H1 (cell line): ENCODE measurements around the gene SPP1. TPM values are rescaled to one million over a fixed set of nuclear protein-coding genes. Genes with fewer than 3 reads are reported as not detected.

Experiments used
- CTCF ChIA-PET: fragments of 300-600 bp; sonication (Branson Sonifier 250); formaldehyde crosslinking; loops from one replicate; lab custom pipeline; 2021; ENCODE audit not compliant: partially characterized antibody; lab: Charles Lee
- POLR2A ChIA-PET: fragments of 300-600 bp; sonication (Branson Sonifier 250); formaldehyde crosslinking; loops from one replicate; lab custom pipeline; 2021; ENCODE audit warnings: inconsistent platforms; ENCODE audit not compliant: partially characterized antibody; lab: Charles Lee
- DNase-seq, 2 experiments: peaks; one replicate each; pipeline versions ENCODE4 v3.0.0 to v3.0.0-alpha.2; 2010 to 2022; ENCODE audit warnings: low spot score in 2 of 2, low read depth in 1 of 2, mixed read lengths in 1 of 2
- FAIRE-seq: peaks from 2 replicates; lab custom pipeline; 2011; peaks lifted over from hg19 to GRCh38; lab: Jason Lieb, UNC
- H2AFZ ChIP-seq: 2 replicates; pipeline ENCODE4 v1.8.1; 2012; ENCODE audit warnings: low read length, inconsistent platforms
- H2AK5ac ChIP-seq: 2 replicates; pipeline ENCODE4 v1.6.1; 2013; ENCODE audit warnings: low read depth, low read length
- H2BK120ac ChIP-seq: replicated peaks from 2 replicates; pipeline ENCODE3; 2013; ENCODE audit warnings: low read depth, low read length, inconsistent platforms
- H2BK12ac ChIP-seq: 2 replicates; pipeline ENCODE4 v1.6.1; 2013; ENCODE audit warnings: low read depth, low read length
- H2BK15ac ChIP-seq: 2 replicates; pipeline ENCODE4 v1.6.1; 2013; ENCODE audit warnings: low read length
- H2BK20ac ChIP-seq: 2 replicates; pipeline ENCODE4 v1.6.1; 2013; ENCODE audit warnings: low read length
- H2BK5ac ChIP-seq: 2 replicates; pipeline ENCODE4 v1.6.1; 2013; ENCODE audit warnings: low read depth, low read length
- H3K14ac ChIP-seq: 2 replicates; pipeline ENCODE4 v1.6.1; 2013; ENCODE audit warnings: inconsistent platforms; ENCODE audit not compliant: insufficient read length
- H3K18ac ChIP-seq: 2 replicates; pipeline ENCODE4 v1.6.1; 2013; ENCODE audit warnings: low read length; ENCODE audit errors: extremely low read depth
- H3K23ac ChIP-seq: 2 replicates; pipeline ENCODE4 v1.6.1; 2013; ENCODE audit warnings: inconsistent platforms; ENCODE audit not compliant: insufficient read length
- H3K23me2 ChIP-seq: 2 replicates; pipeline ENCODE4 v1.6.1; 2013; ENCODE audit warnings: low read depth, low read length
- H3K27ac ChIP-seq: 2 replicates; pipeline ENCODE4 v1.6.1; 2011; ENCODE audit warnings: low read depth, low read length, inconsistent platforms
- H3K27me3 ChIP-seq, 4 experiments: replicated peaks in 1 of 4; 1 replicate in 1 of 4; 2 replicates in 3 of 4; pipeline versions ENCODE4 v1.6.1 to v1.8.1; 2011 to 2013; ENCODE audit warnings: low read length in 3 of 4, mild to moderate bottlenecking in 3 of 4, inconsistent platforms in 2 of 4, mixed read lengths in 2 of 4, moderate library complexity in 1 of 4; ENCODE audit not compliant: control insufficient read depth in 3 of 4, insufficient read depth in 3 of 4; ENCODE audit errors: extremely low read depth in 1 of 4
- H3K36me3 ChIP-seq, 4 experiments: 2 replicates each; pipeline versions ENCODE4 v1.6.1 to v1.8.1; 2011 to 2013; ENCODE audit warnings: mild to moderate bottlenecking in 4 of 4, low read length in 3 of 4, moderate library complexity in 2 of 4, control low read depth in 1 of 4, inconsistent platforms in 1 of 4; ENCODE audit not compliant: insufficient read depth in 4 of 4, control insufficient read depth in 2 of 4
- H3K4ac ChIP-seq: replicated peaks from 2 replicates; pipeline ENCODE3; 2013; ENCODE audit warnings: low read length, low read depth, mixed read lengths, inconsistent platforms; ENCODE audit not compliant: insufficient read length
- H3K4me1 ChIP-seq, 4 experiments: replicated peaks in 1 of 4; 1 replicate in 1 of 4; 2 replicates in 3 of 4; pipeline versions ENCODE4 v1.6.1 to v1.8.1; 2011 to 2013; ENCODE audit warnings: low read length in 3 of 4, inconsistent platforms in 2 of 4, mixed read lengths in 1 of 4; ENCODE audit not compliant: insufficient read depth in 4 of 4, control insufficient read depth in 3 of 4
- H3K4me2 ChIP-seq, 2 experiments: 2 replicates each; pipeline versions ENCODE4 v1.6.1 to v1.8.1; 2011 to 2013; ENCODE audit warnings: low read depth in 2 of 2, low read length in 2 of 2, control low read depth in 1 of 2, inconsistent platforms in 1 of 2, mild to moderate bottlenecking in 1 of 2; ENCODE audit not compliant: insufficient read depth in 1 of 2
- H3K4me3 ChIP-seq, 4 experiments: fragments of 200-600, 300-600 bp in 1 of 4; sonication (generic), shearing (Covaris generic), sonication (Bioruptor Twin) in 1 of 4; 2 replicates each; pipeline versions ENCODE4 v1.5.1 to v1.8.1; 2011 to 2016; ENCODE audit warnings: low read length in 4 of 4, low read depth in 3 of 4, control low read depth in 2 of 4, inconsistent platforms in 2 of 4, mild to moderate bottlenecking in 2 of 4, mixed read lengths in 1 of 4, moderate library complexity in 1 of 4; ENCODE audit not compliant: insufficient read depth in 2 of 4; ENCODE audit errors: extremely low read depth in 1 of 4
- H3K56ac ChIP-seq: replicated peaks from 2 replicates; pipeline ENCODE3; 2013; ENCODE audit warnings: low read depth, mild to moderate bottlenecking, mixed read lengths, low read length, inconsistent platforms; ENCODE audit not compliant: insufficient read length
- H3K79me1 ChIP-seq: 2 replicates; pipeline ENCODE4 v1.6.1; 2013; ENCODE audit warnings: low read depth, low read length, control low read depth
- H3K79me2 ChIP-seq, 2 experiments: 2 replicates each; pipeline versions ENCODE4 v1.6.1 to v1.8.1; 2012 to 2013; ENCODE audit warnings: low read length in 2 of 2, mild to moderate bottlenecking in 2 of 2, inconsistent platforms in 1 of 2; ENCODE audit not compliant: insufficient read depth in 2 of 2, control insufficient read depth in 1 of 2
- H3K9ac ChIP-seq, 4 experiments: replicated peaks in 1 of 4; 1 replicate in 1 of 4; 2 replicates in 3 of 4; pipeline versions ENCODE4 v1.6.1 to v1.8.1; 2011 to 2013; ENCODE audit warnings: low read depth in 3 of 4, low read length in 3 of 4, control low read depth in 2 of 4, mild to moderate bottlenecking in 2 of 4, moderate library complexity in 2 of 4, inconsistent platforms in 1 of 4; ENCODE audit errors: extremely low read depth in 1 of 4
- H3K9me3 ChIP-seq, 2 experiments: 2 replicates each; pipeline versions ENCODE4 v1.6.1 to v1.8.1; 2012 to 2013; ENCODE audit warnings: mild to moderate bottlenecking in 2 of 2, moderate library complexity in 2 of 2, control low read depth in 1 of 2, inconsistent platforms in 1 of 2, low read depth in 1 of 2, low read length in 1 of 2, mixed read lengths in 1 of 2; ENCODE audit not compliant: insufficient read depth in 2 of 2
- H4K20me1 ChIP-seq, 2 experiments: replicated peaks in 1 of 2; 2 replicates each; pipeline versions ENCODE3 to v1.8.1; 2011 to 2013; ENCODE audit warnings: inconsistent platforms in 2 of 2, low read length in 2 of 2, mild to moderate bottlenecking in 1 of 2; ENCODE audit not compliant: insufficient read depth in 2 of 2, control insufficient read depth in 1 of 2
- H4K5ac ChIP-seq: 2 replicates; pipeline ENCODE4 v1.6.1; 2013; ENCODE audit warnings: low read length, low read depth, mixed read lengths, inconsistent platforms; ENCODE audit not compliant: insufficient read length
- H4K8ac ChIP-seq: 2 replicates; pipeline ENCODE4 v1.8.0; 2013; ENCODE audit warnings: mild to moderate bottlenecking, moderate library complexity, low read length, inconsistent platforms; ENCODE audit not compliant: insufficient read depth; ENCODE audit errors: extremely low read depth
- H4K91ac ChIP-seq: replicated peaks from 2 replicates; pipeline ENCODE3; 2013; ENCODE audit warnings: low read length, mixed read lengths, inconsistent platforms; ENCODE audit not compliant: insufficient read length
- ATF2 ChIP-seq: IDR thresholded peaks from 2 replicates; pipeline ENCODE4 v1.6.1; 2012; ENCODE audit warnings: low read length, inconsistent platforms
- HDAC2 ChIP-seq, 2 experiments: fragments of 300-600 bp in 1 of 2; sonication (generic) in 1 of 2; IDR thresholded peaks; 2 replicates each; pipeline ENCODE4 v1.6.1; 2011 to 2012; ENCODE audit warnings: low read depth in 2 of 2, low read length in 2 of 2, mild to moderate bottlenecking in 2 of 2, moderate library complexity in 2 of 2, borderline replicate concordance in 1 of 2, inconsistent platforms in 1 of 2
- WGBS, 2 experiments: shearing (Covaris generic) in 1 of 2; methylation state at CpG; one replicate each; pipeline versions ENCODE4 v1.1.6 to v1.1.7; 2013 to 2015; ENCODE audit warnings: low lambda C conversion rate in 2 of 2, mixed read lengths in 2 of 2, inconsistent platforms in 1 of 2, low coverage in 1 of 2, missing lambda C conversion rate in 1 of 2; ENCODE audit not compliant: insufficient replicate concordance in 2 of 2, insufficient coverage in 1 of 2, insufficient read length in 1 of 2; ENCODE audit errors: extremely low coverage in 1 of 2, missing lambda C conversion rate in 1 of 2; 5-methylcytosine and 5-hydroxymethylcytosine counted together
- polyA plus RNA-seq, 7 experiments: library from polyadenylated mRNA; depleted of rRNA in 3 of 7; stranded (reverse) in 5 of 7; unstranded in 2 of 7; fragments of >200 nt in 5 of 7; fragments of 200-250 nt in 2 of 7; gene quantifications; 1 replicate in 5 of 7; 2 replicates in 1 of 7; 4 replicates in 1 of 7; pipeline versions ENCODE4 v1.2.1 to v1.2.3, GENCODE V29; 2011 to 2013; ENCODE audit warnings: missing spikeins in 2 of 7, mixed read lengths in 2 of 7
- total RNA-seq: library from RNA; stranded (reverse); fragmentation: NEBNext Ultra II Directional; extraction: Animal tissue kit (Norgen Biotek cat#: 25700); gene quantifications from 2 replicates; pipeline ENCODE4 v1.2.1, GENCODE V29; 2021

Gene SPP1
- total and polyA plus RNA-seq, 2 of the 8 experiments (the other 6 are each of a cell fraction or from before 2014, with no cell fraction given), result 13.7 to 26.5 TPM

- Histone ChIP-seq H3K79me2 (no peaks in the 10 kb centered on the region), H3K4me1 (peaks cover 0 to 4% (median 1%) of the 10 kb centered on the region in 4 experiments; a peak in 6 of 7 replicates), H4K5ac (no peak overlapping the region), H3K27ac (no peak overlapping the region), H3K56ac (no peak overlapping the region), H2BK15ac (peak overlapping the region; percentile 61; the same call in 1 of the 2 replicates), H2BK5ac (no peak overlapping the region), H2AK5ac (no peak overlapping the region), H3K9ac (no peak overlapping the region), H4K91ac (no peak overlapping the region), H3K18ac (no peak overlapping the region; the same call in 1 of the 2 replicates), H3K9me3 (peaks cover 2 to 4% of the 10 kb centered on the region in 2 experiments; a peak in 2 of 4 replicates), H2AFZ (no peak overlapping the region), H3K23me2 (no peaks in the 10 kb centered on the region), H3K23ac (no peak overlapping the region)
- WGBS, 2 experiments, result 91% methylated on average over 3 of the region's 3 CpGs; no CpG with 5 or more reads in 1 of the 2 experiments
- TF ChIP-seq HDAC2 (IDR thresholded peaks at IDR 0.05; ENCODE audit: borderline replicate concordance in 1 of 2, low read depth in 2 of 2, low read length in 2 of 2) (no peak), ATF2 (no peak)
- TF ChIP-seq, all 59 proteins: peak for 0
- no peak overlapping the region for H3K14ac ChIP-seq
- H4K8ac ChIP-seq, result no peak overlapping the region
- H3K36me3 ChIP-seq, result no peaks in the 10 kb centered on the region; a peak in 2 of 8 replicates
- no peaks in the 10 kb centered on the region for H3K79me1 ChIP-seq
- no peak overlapping the region for H2BK120ac ChIP-seq
- DNase-seq (no peak), FAIRE-seq (no peak)
- no peak overlapping the region for H3K4me2 ChIP-seq
- no peak overlapping the region for H2BK20ac ChIP-seq
- ChIA-PET POLR2A (interaction anchor here (0.8 to 1.5 kb wide), 9 partner anchors 7 to 43 kb away, joined by 3 to 6 read pairs (median 3); no protein-coding TSS in a partner anchor), CTCF (interaction anchor here (1.0 to 3.4 kb wide), 4 partner anchors 27 to 108 kb away, joined by 3 to 15 read pairs (median 4); no protein-coding TSS in a partner anchor)
- H3K4ac ChIP-seq, result no peak overlapping the region
- no peak overlapping the region for H3K4me3 ChIP-seq
- no peaks in the 10 kb centered on the region for H4K20me1 ChIP-seq
- no peaks in the 10 kb centered on the region; a peak in 1 of 7 replicates for H3K27me3 ChIP-seq
- H2BK12ac ChIP-seq, result no peak overlapping the region
These were observed 28.7 kb upstream of the SPP1 start for GRCh38 chr4:87946766-87947165.
